CD14-positive monocyte (primary cell): ENCODE measurements around the gene PROM2. TPM values are rescaled to one million over a fixed set of nuclear protein-coding genes. Genes with fewer than 3 reads are reported as not detected.
A peak's percentile ranks its signal among the peaks of the same experiment; 100 is the strongest.

ENCODE experiments used
- DNase-seq, 3 donors: peaks; one replicate each; pipeline ENCODE4 v3.0.0-alpha.2; 2011 to 2022
- H2AFZ ChIP-seq: 2 replicates; pipeline ENCODE4 v1.6.0; 2012; ENCODE audit warnings: mild to moderate bottlenecking, low read depth, low read length, inconsistent platforms; ENCODE audit not compliant: insufficient read depth, poor library complexity, severe bottlenecking
- H3K27ac ChIP-seq, 2 donors: 1 replicate in 1 of 2; 2 replicates in 1 of 2; pipeline ENCODE4 v1.5.1; 2012 to 2013; ENCODE audit warnings: low read length in 2 of 2, control low read depth in 1 of 2, inconsistent platforms in 1 of 2, low read depth in 1 of 2, mild to moderate bottlenecking in 1 of 2
- H3K27me3 ChIP-seq, 2 donors: one replicate each; pipeline versions ENCODE4 v1.6.0 to v1.6.1; 2011 to 2013; ENCODE audit warnings: low read length in 2 of 2; ENCODE audit not compliant: control insufficient read depth in 2 of 2, insufficient read depth in 2 of 2
- H3K36me3 ChIP-seq, 2 donors: replicated peaks in 1 of 2; 1 replicate in 1 of 2; 2 replicates in 1 of 2; pipeline versions ENCODE4 v1.5.1 to v1.6.1; 2012 to 2013; ENCODE audit warnings: low read length in 2 of 2, control low read depth in 1 of 2, inconsistent platforms in 1 of 2, mild to moderate bottlenecking in 1 of 2; ENCODE audit not compliant: insufficient read depth in 2 of 2, control insufficient read depth in 1 of 2
- H3K4me1 ChIP-seq, 2 donors: 1 replicate in 1 of 2; 2 replicates in 1 of 2; pipeline versions ENCODE4 v1.5.1 to v1.6.1; 2012 to 2013; ENCODE audit warnings: low read length in 2 of 2, control low read depth in 1 of 2, inconsistent platforms in 1 of 2, mild to moderate bottlenecking in 1 of 2, moderate library complexity in 1 of 2; ENCODE audit not compliant: insufficient read depth in 2 of 2, control insufficient read depth in 1 of 2
- H3K4me2 ChIP-seq: replicated peaks from 2 replicates; pipeline ENCODE3; 2012; ENCODE audit warnings: low read length, moderate library complexity, mild to moderate bottlenecking; ENCODE audit not compliant: poor library complexity, severe bottlenecking; ENCODE audit errors: extremely low read depth
- H3K4me3 ChIP-seq, 3 experiments: fragments of 200-600 bp in 1 of 3; sonication (generic) in 1 of 3; replicated peaks in 1 of 3; 1 replicate in 2 of 3; 2 replicates in 1 of 3; pipeline ENCODE4 v1.5.1; 2011 to 2013; ENCODE audit warnings: low read length in 3 of 3, mild to moderate bottlenecking in 3 of 3, control low read depth in 2 of 3, low read depth in 2 of 3, inconsistent platforms in 1 of 3, moderate library complexity in 1 of 3
- H3K79me2 ChIP-seq: 2 replicates; pipeline ENCODE4 v1.6.0; 2012; ENCODE audit warnings: mild to moderate bottlenecking, control low read depth, inconsistent platforms, low read length, moderate library complexity; ENCODE audit not compliant: insufficient read depth
- H3K9ac ChIP-seq: 2 replicates; pipeline ENCODE4 v1.6.0; 2017; ENCODE audit warnings: low read length, mild to moderate bottlenecking; ENCODE audit not compliant: insufficient read depth, poor library complexity, severe bottlenecking
- H3K9me3 ChIP-seq, 2 donors: replicated peaks in 1 of 2; 1 replicate in 1 of 2; 2 replicates in 1 of 2; pipeline versions ENCODE4 v1.5.1 to v1.6.1; 2012 to 2013; ENCODE audit warnings: low read length in 2 of 2, control low read depth in 1 of 2; ENCODE audit not compliant: control insufficient read depth in 1 of 2, insufficient read depth in 1 of 2
- H4K20me1 ChIP-seq: 2 replicates; pipeline ENCODE4 v1.6.0; 2012; ENCODE audit warnings: mild to moderate bottlenecking, low read length, control low read depth, moderate library complexity; ENCODE audit not compliant: insufficient read depth
- H3K27ac Mint-ChIP-seq, 7 donors: one replicate each; pipeline ENCODE4 v1.8.0; 2020; ENCODE audit warnings: mild to moderate bottlenecking in 7 of 7, mixed read lengths in 7 of 7, moderate library complexity in 6 of 7, inconsistent platforms in 2 of 7
- H3K27me3 Mint-ChIP-seq, 3 donors: one replicate each; pipeline ENCODE4 v1.8.0; 2021 to 2022; ENCODE audit warnings: low read depth in 3 of 3, mild to moderate bottlenecking in 3 of 3, mixed read lengths in 3 of 3, moderate library complexity in 3 of 3, inconsistent platforms in 1 of 3
- H3K36me3 Mint-ChIP-seq, 2 donors: one replicate each; pipeline ENCODE4 v1.8.0; 2020; ENCODE audit warnings: mixed read lengths in 2 of 2, inconsistent platforms in 1 of 2, mild to moderate bottlenecking in 1 of 2
- H3K4me1 Mint-ChIP-seq: one replicate; pipeline ENCODE4 v1.8.0; 2020; ENCODE audit warnings: mild to moderate bottlenecking, mixed read lengths
- H3K4me3 Mint-ChIP-seq, 2 donors: one replicate each; pipeline ENCODE4 v1.8.0; 2020; ENCODE audit warnings: mild to moderate bottlenecking in 2 of 2, mixed read lengths in 2 of 2, moderate library complexity in 1 of 2
- H3K9me3 Mint-ChIP-seq, 7 donors: one replicate each; pipeline ENCODE4 v1.8.0; 2020 to 2022; ENCODE audit warnings: mixed read lengths in 7 of 7, mild to moderate bottlenecking in 6 of 7, moderate library complexity in 6 of 7, inconsistent platforms in 2 of 7
- CTCF ChIP-seq: fragments of 200-600 bp; IDR thresholded peaks from one replicate; pipeline ENCODE4 v1.8.0; 2022; ENCODE audit warnings: antibody characterized with exemption, mild to moderate bottlenecking
- WGBS: methylation state at CpG from one replicate; pipeline ENCODE4 v1.1.5; 2013; ENCODE audit warnings: missing lambda C conversion rate; ENCODE audit not compliant: insufficient coverage; 5-methylcytosine and 5-hydroxymethylcytosine counted together
- intact Hi-C, 2 donors: fragments of 100-400 bp; cut with micrococcal nuclease; formaldehyde crosslinking; loops; one replicate each; pipeline versions ENCODE4 v1.15.0 to v1.15.1; 2023
- polyA plus RNA-seq, 3 donors: library from polyadenylated mRNA; depleted of rRNA in 1 of 3; unstranded in 2 of 3; stranded (reverse) in 1 of 3; fragments of 300-500 nt in 2 of 3; fragments of >200 nt in 1 of 3; fragmentation: Illumina TruSeq in 2 of 3; gene quantifications; 1 replicate in 2 of 3; 2 replicates in 1 of 3; pipeline ENCODE4 v1.2.3, GENCODE V29; 2012 to 2021

PROM2 gene
- polyA plus RNA-seq, 3 donors, result 0.41 TPM; not detected in 2

GRCh38 chr2:95283562-95283961 is 9.3 kb downstream of the PROM2 start:
- H3K4me3 ChIP-seq, result no peak overlapping the region
- TF ChIP-seq CTCF, result no peak
- Mint-ChIP-seq H3K27ac (no peak overlapping the region), H3K9me3 (peaks cover 0 to 4% (median 0%) of the 10 kb centered on the region in 7 donors), H3K4me3 (no peak overlapping the region), H3K36me3 (no peaks in the 10 kb centered on the region), H3K27me3 (peaks cover 0 to 2% (median 1%) of the 10 kb centered on the region in 3 donors), H3K4me1 (no peaks in the 10 kb centered on the region)
- H3K27ac ChIP-seq, result no peak overlapping the region
- H2AFZ ChIP-seq, result no peak overlapping the region
- H3K79me2 ChIP-seq, result no peaks in the 10 kb centered on the region
- H3K4me2 ChIP-seq, result no peak overlapping the region
- no peak overlapping the region for H3K9ac ChIP-seq
- no peak for DNase-seq
- intact Hi-C loops, result no loop called here
- no peaks in the 10 kb centered on the region for H3K27me3 ChIP-seq
- no peaks in the 10 kb centered on the region for H4K20me1 ChIP-seq
- H3K4me1 ChIP-seq, result no peaks in the 10 kb centered on the region
- no CpG with 5 or more reads among the region's 4 CpGs for WGBS
- H3K9me3 ChIP-seq, result no peaks in the 10 kb centered on the region
- H3K36me3 ChIP-seq, result no peaks in the 10 kb centered on the region

- Histone ChIP-seq H2AFZ (no peak overlapping the region), H3K27me3 (no peaks in the 10 kb centered on the region), H3K4me3 (no peak overlapping the region), H3K79me2 (no peaks in the 10 kb centered on the region), H3K27ac (no peak overlapping the region), H3K4me2 (no peak overlapping the region), H3K9ac (no peak overlapping the region), H3K36me3 (no peaks in the 10 kb centered on the region), H3K4me1 (no peaks in the 10 kb centered on the region), H4K20me1 (no peaks in the 10 kb centered on the region), H3K9me3 (no peaks in the 10 kb centered on the region)
- WGBS, result 90% methylated on average over 10 of the region's 13 CpGs
- Mint-ChIP-seq H3K36me3 (no peaks in the 10 kb centered on the region), H3K27me3 (peaks cover 0 to 4% (median 2%) of the 10 kb centered on the region in 3 donors), H3K4me3 (no peak overlapping the region), H3K27ac (peak overlapping the region in 1 of 7 donors; percentile 48), H3K4me1 (no peaks in the 10 kb centered on the region), H3K9me3 (peaks cover 0 to 5% (median under 1%) of the 10 kb centered on the region in 7 donors)
- DNase-seq, result no peak
- intact Hi-C loops, result no loop called here
- TF ChIP-seq CTCF, result no peak
These were observed 10.8 kb downstream of the PROM2 start for GRCh38 chr2:95284886-95285541.
